AG09319 (cell line): ENCODE data around the gene HRH4.

Experiments
- DNase-seq: peaks from one replicate; pipeline ENCODE4 v3.0.0-alpha.2; 2010; ENCODE audit warnings: low read depth; ENCODE audit errors: extremely low read depth
- CTCF ChIP-seq: IDR thresholded peaks from 2 replicates; pipeline ENCODE4 v1.5.1; 2011; ENCODE audit warnings: low read depth, mild to moderate bottlenecking, inconsistent platforms, low read length, moderate library complexity

Gene HRH4

GRCh38 chr18:24446453-24446852 lies 14.0 kb upstream of the HRH4 start:
- DNase-seq, result no peak
- TF ChIP-seq CTCF, result no peak

- TF ChIP-seq CTCF, result no peak; the same call in none of the 2 replicates
- DNase-seq, result no peak
These were observed 13.4 kb upstream of the HRH4 start for GRCh38 chr18:24446953-24447538.

GRCh38 chr18:24447961-24448360 lies 12.5 kb upstream of the HRH4 start:
- TF ChIP-seq CTCF, result no peak
- DNase-seq, result no peak

- no peak for TF ChIP-seq CTCF
- no peak for DNase-seq
These were observed 3.9 kb upstream of the HRH4 start for GRCh38 chr18:24456549-24456948.

GRCh38 chr18:24459772-24460171 lies 665 bp upstream of the HRH4 start:
- TF ChIP-seq CTCF, result no peak
- no peak for DNase-seq

GRCh38 chr18:24461996-24462395 lies 1.6 kb downstream of the HRH4 start:
- TF ChIP-seq CTCF, result no peak
- DNase-seq, result no peak

GRCh38 chr18:24462838-24463775 lies 2.7 kb downstream of the HRH4 start:
- DNase-seq, result no peak
- no peak for TF ChIP-seq CTCF
